HCT116 (cell line): ENCODE results near the gene MTRR. TPM values are rescaled to one million over a fixed set of nuclear protein-coding genes. Genes with fewer than 3 reads are reported as not detected.

Experiments used
- ATAC-seq: fragments of 200-7000 bp; cut with Tn5 transposase; 2 replicates; pipeline ENCODE4 v1.9.1; 2020; ENCODE audit warnings: mild to moderate bottlenecking, moderate library complexity
- BruUV-seq: library from RNA; stranded (reverse); fragments of 400-500 nt; replicated peaks from 2 replicates; lab custom pipeline; 2021; lab: Mats Ljungman, UMichigan
- CTCF ChIA-PET: fragments of 300-600 bp; sonication (Branson Sonifier 250); formaldehyde crosslinking; loops from one replicate; lab custom pipeline; 2021; ENCODE audit warnings: antibody characterized with exemption; lab: Charles Lee
- POLR2A ChIA-PET: fragments of 300-600, 350-600 bp; sonication (Branson Sonifier 250); formaldehyde crosslinking; loops from one replicate; lab custom pipeline; 2021; ENCODE audit warnings: antibody characterized with exemption; lab: Charles Lee
- RAD21 ChIA-PET, 2 experiments: fragments of 300-600 bp; sonication (Branson Sonifier 250); formaldehyde crosslinking; loops; one replicate each; lab custom pipeline; 2023; ENCODE audit warnings: low total read pairs in 2 of 2; ENCODE audit not compliant: uncharacterized antibody in 2 of 2, unreplicated experiment in 2 of 2, low non-redundant PET in 1 of 2; lab: Charles Lee
- DNase-seq: peaks from one replicate; pipeline ENCODE4 v3.0.0-alpha.2; 2010; ENCODE audit warnings: low read depth, low spot score
- H2AFZ ChIP-seq: fragments of 200-600 bp; shearing (Covaris generic), sonication (generic); 2 replicates; pipeline ENCODE4 v1.6.1; 2017; ENCODE audit warnings: low read depth, mixed run types, mixed read lengths, antibody characterized with exemption, low read length; ENCODE audit not compliant: poor library complexity, severe bottlenecking
- H3K27ac ChIP-seq: 2 replicates; pipeline ENCODE4 v1.5.1; 2012; ENCODE audit warnings: low read depth, low read length
- H3K27me3 ChIP-seq: fragments of 200-600 bp; sonication (generic); 2 replicates; pipeline ENCODE4 v1.6.1; 2016; ENCODE audit warnings: mixed run types, low read length, mixed read lengths; ENCODE audit not compliant: insufficient read depth
- H3K36me3 ChIP-seq, 2 experiments: fragments of 200-500 bp in 1 of 2; fragments of 200-600 bp in 1 of 2; sonication (Bioruptor generic) in 1 of 2; sonication (generic) in 1 of 2; 2 replicates each; pipeline versions ENCODE4 v1.5.1 to v1.6.1; 2014 to 2016; ENCODE audit warnings: low read length in 2 of 2, inconsistent platforms in 1 of 2, mixed read lengths in 1 of 2, mixed run types in 1 of 2; ENCODE audit not compliant: insufficient read depth in 2 of 2, control insufficient read depth in 1 of 2
- H3K4me1 ChIP-seq, 2 experiments: fragments of 200-600 bp in 1 of 2; sonication (generic) in 1 of 2; 2 replicates each; pipeline versions ENCODE4 v1.5.1 to v1.6.1; 2012 to 2017; ENCODE audit warnings: low read length in 2 of 2, inconsistent platforms in 1 of 2, mild to moderate bottlenecking in 1 of 2, mixed read lengths in 1 of 2, mixed run types in 1 of 2, moderate library complexity in 1 of 2; ENCODE audit not compliant: insufficient read depth in 2 of 2, control insufficient read depth in 1 of 2
- H3K4me2 ChIP-seq: fragments of 200-600 bp; sonication (generic); 2 replicates; pipeline ENCODE4 v1.6.1; 2017; ENCODE audit warnings: mixed run types, low read length, mixed read lengths
- H3K4me3 ChIP-seq, 2 experiments: fragments of 200-600 bp in 1 of 2; sonication (generic) in 1 of 2; replicated peaks in 1 of 2; 2 replicates each; pipeline ENCODE4 v1.5.1; 2011 to 2016; ENCODE audit warnings: low read length in 2 of 2, control low read depth in 1 of 2, low read depth in 1 of 2, mild to moderate bottlenecking in 1 of 2, mixed read lengths in 1 of 2, mixed run types in 1 of 2
- H3K79me2 ChIP-seq: fragments of 200-600 bp; sonication (generic); 2 replicates; pipeline ENCODE4 v1.6.1; 2017; ENCODE audit warnings: mild to moderate bottlenecking, mixed run types, low read length, moderate library complexity, mixed read lengths; ENCODE audit not compliant: insufficient read depth
- H3K9ac ChIP-seq: fragments of 200-600 bp; sonication (generic); 2 replicates; pipeline ENCODE4 v1.6.1; 2016; ENCODE audit warnings: low read length, mixed read lengths
- H3K9me2 ChIP-seq: fragments of 200-600 bp; sonication (generic), shearing (Covaris generic); 2 replicates; pipeline ENCODE4 v1.6.1; 2017; ENCODE audit warnings: mixed run types, mild to moderate bottlenecking, moderate library complexity; ENCODE audit not compliant: insufficient read depth
- H3K9me3 ChIP-seq, 2 experiments: fragments of 200-500 bp in 1 of 2; fragments of 200-600 bp in 1 of 2; sonication (Bioruptor generic) in 1 of 2; sonication (generic) in 1 of 2; 2 replicates each; pipeline ENCODE4 v1.6.1; 2014 to 2017; ENCODE audit warnings: low read length in 2 of 2, mixed read lengths in 2 of 2, inconsistent platforms in 1 of 2, low read depth in 1 of 2, mild to moderate bottlenecking in 1 of 2, mixed run types in 1 of 2, moderate library complexity in 1 of 2; ENCODE audit not compliant: control insufficient read depth in 1 of 2, insufficient read depth in 1 of 2
- H4K20me1 ChIP-seq: fragments of 200-600 bp; sonication (generic), shearing (Covaris generic); 2 replicates; pipeline ENCODE4 v1.6.1; 2017; ENCODE audit warnings: mixed run types, mild to moderate bottlenecking, moderate library complexity; ENCODE audit not compliant: insufficient read depth
- CBX3 ChIP-seq: IDR thresholded peaks from 2 replicates; pipeline ENCODE4 v1.6.1; 2012; ENCODE audit warnings: low read depth
- CEBPB ChIP-seq: IDR thresholded peaks from 2 replicates; pipeline ENCODE4 v1.6.1; 2012; ENCODE audit warnings: low read depth
- EGR1 ChIP-seq: IDR thresholded peaks from 2 replicates; pipeline ENCODE4 v1.6.1; 2012; ENCODE audit warnings: low read depth
- EZH2 ChIP-seq: fragments of 200-600 bp; sonication (generic); IDR thresholded peaks from 2 replicates; pipeline ENCODE4 v1.6.1; 2017; ENCODE audit warnings: antibody characterized with exemption, mixed run types
- FOSL1 ChIP-seq: IDR thresholded peaks from 2 replicates; pipeline ENCODE4 v1.6.1; 2012; ENCODE audit warnings: low read depth
- JUND ChIP-seq: IDR thresholded peaks from 2 replicates; pipeline ENCODE4 v1.6.1; 2012
- POLR2A ChIP-seq: IDR thresholded peaks from 2 replicates; pipeline ENCODE4 v1.7.0; 2011; ENCODE audit warnings: borderline replicate concordance; ENCODE audit not compliant: insufficient read depth, insufficient read length; ENCODE audit errors: extremely low read depth
- SIN3A ChIP-seq: IDR thresholded peaks from 2 replicates; pipeline ENCODE4 v1.6.1; 2012; ENCODE audit warnings: low read depth
- SRF ChIP-seq: IDR thresholded peaks from 2 replicates; pipeline ENCODE4 v1.6.1; 2012; ENCODE audit warnings: low read depth
- TCF7L2 ChIP-seq: IDR thresholded peaks from 2 replicates; pipeline ENCODE4 v1.7.0; 2011; ENCODE audit warnings: borderline replicate concordance, inconsistent platforms; ENCODE audit not compliant: insufficient read depth, insufficient read length; ENCODE audit errors: extremely low read depth
- YY1 ChIP-seq: IDR thresholded peaks from 2 replicates; pipeline ENCODE4 v1.6.1; 2011; ENCODE audit warnings: low read length, low read depth, moderate library complexity, mild to moderate bottlenecking; ENCODE audit not compliant: insufficient replicate concordance; ENCODE audit errors: extremely low read depth
- ZFX ChIP-seq: fragments of 450-650 bp; IDR thresholded peaks from 2 replicates; pipeline ENCODE4 v1.6.1; 2017
- ZNF274 ChIP-seq: fragments of 200-500 bp; sonication (Bioruptor generic); IDR thresholded peaks from 2 replicates; pipeline ENCODE4 v1.6.1; 2014; ENCODE audit warnings: mild to moderate bottlenecking, low read depth, low read length, inconsistent platforms
- intact Hi-C: fragments of 100-400 bp; cut with micrococcal nuclease; formaldehyde crosslinking; loops from 2 replicates; pipeline ENCODE4 v1.10.0; 2022
- total RNA-seq: library from RNA; stranded (reverse); gene quantifications from one replicate; pipeline ENCODE4 v1.2.1, GENCODE V29; 2021; ENCODE audit not compliant: unreplicated experiment
- TF ChIP-seq, protein P1 (sequence below), 3 experiments: fragments of 200-600 bp in 1 of 3; sonication (generic) in 1 of 3; IDR thresholded peaks in 2 of 3; conservative IDR thresholded peaks in 1 of 3; 2 replicates each; pipeline ENCODE4 v1.5.1; 2012 to 2017; ENCODE audit warnings: low read depth in 2 of 3, low read length in 2 of 3, antibody characterized with exemption in 1 of 3, borderline replicate concordance in 1 of 3, control low read depth in 1 of 3, mild to moderate bottlenecking in 1 of 3, mixed read lengths in 1 of 3, mixed run types in 1 of 3, moderate library complexity in 1 of 3; ENCODE audit not compliant: insufficient read depth in 1 of 3
- TF ChIP-seq, protein P2 (sequence below): IDR thresholded peaks from 2 replicates; pipeline ENCODE4 v1.6.1; 2012
- TF ChIP-seq, protein P3 (sequence below): IDR thresholded peaks from 2 replicates; pipeline ENCODE4 v1.6.1; 2011; ENCODE audit warnings: mild to moderate bottlenecking, low read length, moderate library complexity; ENCODE audit not compliant: insufficient replicate concordance; ENCODE audit errors: extremely low read depth

Gene MTRR
- total RNA-seq, 1 experiment from 2014 or later: 32.5 TPM

DNA sequence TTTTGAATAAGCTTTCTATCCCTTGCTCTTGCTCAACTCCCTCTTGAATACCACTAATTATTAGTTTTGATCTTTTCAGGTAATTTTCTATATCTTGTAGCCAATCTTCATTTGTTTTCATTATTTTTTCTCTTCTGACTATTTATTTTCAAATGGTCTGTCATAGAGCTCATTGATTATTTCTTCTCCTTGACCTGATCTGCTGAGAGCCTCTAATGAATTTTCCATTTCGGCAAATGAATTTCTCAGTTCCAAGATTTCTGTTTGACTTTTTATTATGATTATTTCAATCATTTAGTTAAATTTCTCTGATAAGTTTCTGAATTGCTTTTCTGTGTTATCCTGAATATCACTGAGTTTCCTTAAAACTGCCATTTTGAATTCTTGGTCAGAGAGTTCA is 39.4 kb downstream of the MTRR start:
- Histone ChIP-seq H3K4me2 (no peak overlapping the region), H2AFZ (no peak overlapping the region), H3K4me1 (peaks cover 2 to 9% of the 10 kb centered on the region in 2 experiments; a peak in 2 of 4 replicates), H3K9me3 (no peaks in the 10 kb centered on the region), H3K27ac (no peak overlapping the region), H3K9ac (no peak overlapping the region)
- ChIA-PET POLR2A (no interaction called here), CTCF (no interaction called here)
- DNase-seq (no peak), ATAC-seq (no peak)
- intact Hi-C loops: no loop called here
- TF ChIP-seq ZFX (no peak), POLR2A (no peak), EZH2 (no peak), EGR1 (no peak), TCF7L2 (no peak), CBX3 (no peak), YY1 (no peak), SIN3A (no peak)
- TF ChIP-seq, all 23 proteins: peak for 0
- RAD21 ChIA-PET: no interaction called here
- H3K4me3 ChIP-seq: no peak overlapping the region
- no peaks in the 10 kb centered on the region for H3K9me2 ChIP-seq
- no peaks in the 10 kb centered on the region for H3K27me3 ChIP-seq
- H3K79me2 ChIP-seq: no peaks in the 10 kb centered on the region
- BruUV-seq: no TSS peak
- peaks cover 0 to 4% of the 10 kb centered on the region in 2 experiments; a peak in 2 of 4 replicates for H3K36me3 ChIP-seq
- no peaks in the 10 kb centered on the region for H4K20me1 ChIP-seq

DNA sequence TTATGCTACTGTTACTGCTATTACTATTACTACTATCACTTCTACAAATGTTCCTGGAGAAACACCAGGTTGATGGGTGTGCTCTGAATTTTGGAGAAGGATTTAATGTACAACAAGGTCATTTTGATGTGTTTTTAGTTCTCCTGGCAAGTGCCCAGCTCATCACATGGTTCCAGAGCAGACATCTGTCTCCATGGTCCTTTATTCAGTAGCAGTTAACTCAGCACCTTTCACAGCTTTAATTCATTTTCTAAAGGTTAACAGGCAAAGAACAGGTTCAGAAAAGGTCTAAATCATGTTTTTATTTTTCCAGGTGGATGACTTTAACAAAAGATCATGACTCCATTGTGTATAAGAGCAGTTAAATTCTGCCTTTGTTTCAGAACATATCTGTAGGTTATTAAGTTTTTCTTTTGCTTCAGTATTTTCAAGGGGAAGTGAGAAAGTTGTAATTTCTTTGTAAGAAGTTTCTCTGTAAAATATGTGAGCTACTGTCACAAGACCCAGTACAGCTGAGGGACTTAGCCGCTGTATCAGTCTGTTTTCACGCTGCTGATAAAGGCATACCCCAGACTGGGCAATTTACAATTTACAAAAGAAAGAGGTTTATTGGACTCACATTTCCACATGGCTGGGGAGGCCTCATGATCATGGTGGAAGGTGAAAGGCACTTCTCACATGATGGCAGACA is 41.9 kb downstream of the MTRR start:
- Histone ChIP-seq H3K4me3 (no peak overlapping the region), H2AFZ (no peak overlapping the region), H3K79me2 (no peaks in the 10 kb centered on the region), H3K9me2 (no peaks in the 10 kb centered on the region), H3K4me1 (no peaks in the 10 kb centered on the region), H3K36me3 (peaks cover 0 to 4% of the 10 kb centered on the region in 2 experiments; a peak in 1 of 4 replicates), H3K27ac (no peak overlapping the region), H3K27me3 (no peaks in the 10 kb centered on the region), H4K20me1 (no peaks in the 10 kb centered on the region), H3K4me2 (no peak overlapping the region), H3K9ac (no peak overlapping the region), H3K9me3 (no peaks in the 10 kb centered on the region)
- ChIA-PET RAD21 (no interaction called here), CTCF (no interaction called here), POLR2A (no interaction called here)
- no peak for DNase-seq
- ATAC-seq: no peak
- intact Hi-C loops: no loop called here
- no TSS peak for BruUV-seq
- TF ChIP-seq ZNF274: no peak
- TF ChIP-seq, protein P1, sequence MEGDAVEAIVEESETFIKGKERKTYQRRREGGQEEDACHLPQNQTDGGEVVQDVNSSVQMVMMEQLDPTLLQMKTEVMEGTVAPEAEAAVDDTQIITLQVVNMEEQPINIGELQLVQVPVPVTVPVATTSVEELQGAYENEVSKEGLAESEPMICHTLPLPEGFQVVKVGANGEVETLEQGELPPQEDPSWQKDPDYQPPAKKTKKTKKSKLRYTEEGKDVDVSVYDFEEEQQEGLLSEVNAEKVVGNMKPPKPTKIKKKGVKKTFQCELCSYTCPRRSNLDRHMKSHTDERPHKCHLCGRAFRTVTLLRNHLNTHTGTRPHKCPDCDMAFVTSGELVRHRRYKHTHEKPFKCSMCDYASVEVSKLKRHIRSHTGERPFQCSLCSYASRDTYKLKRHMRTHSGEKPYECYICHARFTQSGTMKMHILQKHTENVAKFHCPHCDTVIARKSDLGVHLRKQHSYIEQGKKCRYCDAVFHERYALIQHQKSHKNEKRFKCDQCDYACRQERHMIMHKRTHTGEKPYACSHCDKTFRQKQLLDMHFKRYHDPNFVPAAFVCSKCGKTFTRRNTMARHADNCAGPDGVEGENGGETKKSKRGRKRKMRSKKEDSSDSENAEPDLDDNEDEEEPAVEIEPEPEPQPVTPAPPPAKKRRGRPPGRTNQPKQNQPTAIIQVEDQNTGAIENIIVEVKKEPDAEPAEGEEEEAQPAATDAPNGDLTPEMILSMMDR (IDR thresholded peaks at IDR 0.05 in 2 of 3, conservative IDR thresholded peaks at IDR 0.05 in 1 of 3; ENCODE audit: borderline replicate concordance in 1 of 3, insufficient read depth in 1 of 3, low read depth in 2 of 3, low read length in 2 of 3): no peak
- TF ChIP-seq YY1: no peak
- TF ChIP-seq, protein P2, sequence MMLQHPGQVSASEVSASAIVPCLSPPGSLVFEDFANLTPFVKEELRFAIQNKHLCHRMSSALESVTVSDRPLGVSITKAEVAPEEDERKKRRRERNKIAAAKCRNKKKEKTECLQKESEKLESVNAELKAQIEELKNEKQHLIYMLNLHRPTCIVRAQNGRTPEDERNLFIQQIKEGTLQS: no peak
- TF ChIP-seq SRF: no peak
- TF ChIP-seq FOSL1: no peak
- no peak for TF ChIP-seq CBX3
- no peak for TF ChIP-seq JUND
- TF ChIP-seq, protein P3, sequence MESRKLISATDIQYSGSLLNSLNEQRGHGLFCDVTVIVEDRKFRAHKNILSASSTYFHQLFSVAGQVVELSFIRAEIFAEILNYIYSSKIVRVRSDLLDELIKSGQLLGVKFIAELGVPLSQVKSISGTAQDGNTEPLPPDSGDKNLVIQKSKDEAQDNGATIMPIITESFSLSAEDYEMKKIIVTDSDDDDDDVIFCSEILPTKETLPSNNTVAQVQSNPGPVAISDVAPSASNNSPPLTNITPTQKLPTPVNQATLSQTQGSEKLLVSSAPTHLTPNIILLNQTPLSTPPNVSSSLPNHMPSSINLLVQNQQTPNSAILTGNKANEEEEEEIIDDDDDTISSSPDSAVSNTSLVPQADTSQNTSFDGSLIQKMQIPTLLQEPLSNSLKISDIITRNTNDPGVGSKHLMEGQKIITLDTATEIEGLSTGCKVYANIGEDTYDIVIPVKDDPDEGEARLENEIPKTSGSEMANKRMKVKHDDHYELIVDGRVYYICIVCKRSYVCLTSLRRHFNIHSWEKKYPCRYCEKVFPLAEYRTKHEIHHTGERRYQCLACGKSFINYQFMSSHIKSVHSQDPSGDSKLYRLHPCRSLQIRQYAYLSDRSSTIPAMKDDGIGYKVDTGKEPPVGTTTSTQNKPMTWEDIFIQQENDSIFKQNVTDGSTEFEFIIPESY: no peak
- TF ChIP-seq TCF7L2: no peak
- no peak for TF ChIP-seq ZFX
- TF ChIP-seq SIN3A: no peak
- TF ChIP-seq CEBPB: no peak
